ENCODE measurements around the gene PDSS1. TPM values are rescaled to one million over a fixed set of nuclear protein-coding genes. Genes with fewer than 3 reads are reported as not detected.

The PDSS1 gene
- total and polyA plus RNA-seq, 2 of the 13 experiments (the other 11 are each of a cell fraction or from before 2014, with no cell fraction given), result 18.7 to 19.3 TPM

DNA sequence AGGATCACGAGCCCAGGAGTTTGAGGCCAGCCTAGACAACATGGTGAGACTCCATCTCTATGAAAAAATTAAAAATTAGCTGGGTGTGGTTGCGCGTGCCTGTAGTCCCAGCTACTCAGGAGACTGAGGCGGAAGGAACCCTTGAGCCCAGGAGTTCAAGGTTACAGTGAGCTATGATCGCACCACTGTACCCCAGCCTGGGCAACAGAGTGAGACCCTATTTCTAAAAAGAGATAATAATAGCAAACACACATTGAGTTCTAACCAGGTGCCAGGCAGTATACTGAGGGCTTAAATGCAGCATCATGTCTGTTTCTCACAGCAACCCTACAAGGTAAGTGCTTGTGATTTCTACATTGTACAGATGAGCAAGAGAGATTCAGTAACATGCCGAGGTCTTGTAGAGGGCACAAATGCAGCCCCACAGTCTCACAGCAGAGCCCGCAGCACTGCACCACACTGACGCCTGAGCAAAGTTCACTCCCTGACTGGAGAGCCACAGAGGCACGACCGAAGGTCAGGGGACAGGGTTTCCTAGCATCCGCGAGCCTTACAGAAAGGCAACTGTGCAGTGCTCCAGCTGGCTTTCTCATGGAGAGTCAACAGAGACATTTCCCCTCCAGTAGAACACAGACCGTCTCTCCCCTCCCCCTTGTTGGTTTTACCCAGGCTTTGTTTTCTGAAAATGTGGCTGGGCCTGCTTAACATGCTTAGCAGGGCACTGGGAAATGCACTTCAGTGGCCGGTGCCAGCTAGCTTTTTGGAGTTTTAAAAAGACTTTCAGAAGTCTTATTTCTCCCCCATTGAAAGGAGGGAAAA, 36.5 kb downstream of the PDSS1 start (continued):
- TF ChIP-seq, protein P1, sequence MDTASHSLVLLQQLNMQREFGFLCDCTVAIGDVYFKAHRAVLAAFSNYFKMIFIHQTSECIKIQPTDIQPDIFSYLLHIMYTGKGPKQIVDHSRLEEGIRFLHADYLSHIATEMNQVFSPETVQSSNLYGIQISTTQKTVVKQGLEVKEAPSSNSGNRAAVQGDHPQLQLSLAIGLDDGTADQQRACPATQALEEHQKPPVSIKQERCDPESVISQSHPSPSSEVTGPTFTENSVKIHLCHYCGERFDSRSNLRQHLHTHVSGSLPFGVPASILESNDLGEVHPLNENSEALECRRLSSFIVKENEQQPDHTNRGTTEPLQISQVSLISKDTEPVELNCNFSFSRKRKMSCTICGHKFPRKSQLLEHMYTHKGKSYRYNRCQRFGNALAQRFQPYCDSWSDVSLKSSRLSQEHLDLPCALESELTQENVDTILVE (CRISPR knock-in tag; IDR thresholded peaks at IDR 0.05), result peak; percentile 61; the same call in 1 of the 2 replicates
- TF ChIP-seq SMC3 (IDR thresholded peaks at IDR 0.05; ENCODE audit: low read length), result peak; percentile 34
- TF ChIP-seq ZNF282 (IDR thresholded peaks at IDR 0.05; ENCODE audit: partially characterized antibody), result no peak
- TF ChIP-seq ZNF136 (CRISPR knock-in tag; IDR thresholded peaks at IDR 0.05; ENCODE audit: low read depth), result no peak
- no peak for TF ChIP-seq ZNF777 (CRISPR knock-in tag; IDR thresholded peaks at IDR 0.05)
- TF ChIP-seq TARDBP (CRISPR knock-in tag; IDR thresholded peaks at IDR 0.05), result peak; percentile 81; the same call in 1 of the 2 replicates
- no peak for TF ChIP-seq ZNF737 (CRISPR knock-in tag; IDR thresholded peaks at IDR 0.05; ENCODE audit: borderline replicate concordance)
- TF ChIP-seq XRCC5 (optimal IDR thresholded peaks at IDR 0.05; ENCODE audit: low read length), result peak; percentile 86
- peak; percentile 70 for TF ChIP-seq TEAD3 (CRISPR knock-in tag; optimal IDR thresholded peaks at IDR 0.05; ENCODE audit: borderline replicate concordance)
- TF ChIP-seq, protein P2, sequence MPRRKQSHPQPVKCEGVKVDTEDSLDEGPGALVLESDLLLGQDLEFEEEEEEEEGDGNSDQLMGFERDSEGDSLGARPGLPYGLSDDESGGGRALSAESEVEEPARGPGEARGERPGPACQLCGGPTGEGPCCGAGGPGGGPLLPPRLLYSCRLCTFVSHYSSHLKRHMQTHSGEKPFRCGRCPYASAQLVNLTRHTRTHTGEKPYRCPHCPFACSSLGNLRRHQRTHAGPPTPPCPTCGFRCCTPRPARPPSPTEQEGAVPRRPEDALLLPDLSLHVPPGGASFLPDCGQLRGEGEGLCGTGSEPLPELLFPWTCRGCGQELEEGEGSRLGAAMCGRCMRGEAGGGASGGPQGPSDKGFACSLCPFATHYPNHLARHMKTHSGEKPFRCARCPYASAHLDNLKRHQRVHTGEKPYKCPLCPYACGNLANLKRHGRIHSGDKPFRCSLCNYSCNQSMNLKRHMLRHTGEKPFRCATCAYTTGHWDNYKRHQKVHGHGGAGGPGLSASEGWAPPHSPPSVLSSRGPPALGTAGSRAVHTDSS (CRISPR knock-in tag; conservative IDR thresholded peaks at IDR 0.05), result no peak
- peak; percentile 78; the same call in 1 of the 2 replicates for TF ChIP-seq ZNF792 (CRISPR knock-in tag; IDR thresholded peaks at IDR 0.05)
- TF ChIP-seq, protein P3, sequence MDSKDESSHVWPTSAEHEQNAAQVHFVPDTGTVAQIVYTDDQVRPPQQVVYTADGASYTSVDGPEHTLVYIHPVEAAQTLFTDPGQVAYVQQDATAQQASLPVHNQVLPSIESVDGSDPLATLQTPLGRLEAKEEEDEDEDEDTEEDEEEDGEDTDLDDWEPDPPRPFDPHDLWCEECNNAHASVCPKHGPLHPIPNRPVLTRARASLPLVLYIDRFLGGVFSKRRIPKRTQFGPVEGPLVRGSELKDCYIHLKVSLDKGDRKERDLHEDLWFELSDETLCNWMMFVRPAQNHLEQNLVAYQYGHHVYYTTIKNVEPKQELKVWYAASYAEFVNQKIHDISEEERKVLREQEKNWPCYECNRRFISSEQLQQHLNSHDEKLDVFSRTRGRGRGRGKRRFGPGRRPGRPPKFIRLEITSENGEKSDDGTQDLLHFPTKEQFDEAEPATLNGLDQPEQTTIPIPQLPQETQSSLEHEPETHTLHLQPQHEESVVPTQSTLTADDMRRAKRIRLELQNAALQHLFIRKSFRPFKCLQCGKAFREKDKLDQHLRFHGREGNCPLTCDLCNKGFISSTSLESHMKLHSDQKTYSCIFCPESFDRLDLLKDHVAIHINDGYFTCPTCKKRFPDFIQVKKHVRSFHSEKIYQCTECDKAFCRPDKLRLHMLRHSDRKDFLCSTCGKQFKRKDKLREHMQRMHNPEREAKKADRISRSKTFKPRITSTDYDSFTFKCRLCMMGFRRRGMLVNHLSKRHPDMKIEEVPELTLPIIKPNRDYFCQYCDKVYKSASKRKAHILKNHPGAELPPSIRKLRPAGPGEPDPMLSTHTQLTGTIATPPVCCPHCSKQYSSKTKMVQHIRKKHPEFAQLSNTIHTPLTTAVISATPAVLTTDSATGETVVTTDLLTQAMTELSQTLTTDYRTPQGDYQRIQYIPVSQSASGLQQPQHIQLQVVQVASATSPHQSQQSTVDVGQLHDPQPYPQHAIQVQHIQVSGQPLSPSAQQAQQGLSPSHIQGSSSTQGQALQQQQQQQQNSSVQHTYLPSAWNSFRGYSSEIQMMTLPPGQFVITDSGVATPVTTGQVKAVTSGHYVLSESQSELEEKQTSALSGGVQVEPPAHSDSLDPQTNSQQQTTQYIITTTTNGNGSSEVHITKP (CRISPR knock-in tag; IDR thresholded peaks at IDR 0.05; ENCODE audit: low read depth), result peak; percentile 96
- 0 out of 2 replicates have a peak, but pooled peaks have one; percentile 14 for TF ChIP-seq ZNF652 (CRISPR knock-in tag; IDR thresholded peaks at IDR 0.05; ENCODE audit: borderline replicate concordance, low read depth)
- TF ChIP-seq, protein P4, sequence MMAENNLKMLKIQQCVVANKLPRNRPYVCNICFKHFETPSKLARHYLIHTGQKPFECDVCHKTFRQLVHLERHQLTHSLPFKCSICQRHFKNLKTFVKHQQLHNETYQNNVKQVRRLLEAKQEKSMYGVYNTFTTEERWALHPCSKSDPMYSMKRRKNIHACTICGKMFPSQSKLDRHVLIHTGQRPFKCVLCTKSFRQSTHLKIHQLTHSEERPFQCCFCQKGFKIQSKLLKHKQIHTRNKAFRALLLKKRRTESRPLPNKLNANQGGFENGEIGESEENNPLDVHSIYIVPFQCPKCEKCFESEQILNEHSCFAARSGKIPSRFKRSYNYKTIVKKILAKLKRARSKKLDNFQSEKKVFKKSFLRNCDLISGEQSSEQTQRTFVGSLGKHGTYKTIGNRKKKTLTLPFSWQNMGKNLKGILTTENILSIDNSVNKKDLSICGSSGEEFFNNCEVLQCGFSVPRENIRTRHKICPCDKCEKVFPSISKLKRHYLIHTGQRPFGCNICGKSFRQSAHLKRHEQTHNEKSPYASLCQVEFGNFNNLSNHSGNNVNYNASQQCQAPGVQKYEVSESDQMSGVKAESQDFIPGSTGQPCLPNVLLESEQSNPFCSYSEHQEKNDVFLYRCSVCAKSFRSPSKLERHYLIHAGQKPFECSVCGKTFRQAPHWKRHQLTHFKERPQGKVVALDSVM (CRISPR knock-in tag; IDR thresholded peaks at IDR 0.05), result 0 out of 2 replicates have a peak, but pooled peaks have one; percentile 39
- TF ChIP-seq LCORL (IDR thresholded peaks at IDR 0.05), result no peak
- TF ChIP-seq LCORL (CRISPR knock-in tag; IDR thresholded peaks at IDR 0.05), result peak; percentile 88
- TF ChIP-seq, protein P5, sequence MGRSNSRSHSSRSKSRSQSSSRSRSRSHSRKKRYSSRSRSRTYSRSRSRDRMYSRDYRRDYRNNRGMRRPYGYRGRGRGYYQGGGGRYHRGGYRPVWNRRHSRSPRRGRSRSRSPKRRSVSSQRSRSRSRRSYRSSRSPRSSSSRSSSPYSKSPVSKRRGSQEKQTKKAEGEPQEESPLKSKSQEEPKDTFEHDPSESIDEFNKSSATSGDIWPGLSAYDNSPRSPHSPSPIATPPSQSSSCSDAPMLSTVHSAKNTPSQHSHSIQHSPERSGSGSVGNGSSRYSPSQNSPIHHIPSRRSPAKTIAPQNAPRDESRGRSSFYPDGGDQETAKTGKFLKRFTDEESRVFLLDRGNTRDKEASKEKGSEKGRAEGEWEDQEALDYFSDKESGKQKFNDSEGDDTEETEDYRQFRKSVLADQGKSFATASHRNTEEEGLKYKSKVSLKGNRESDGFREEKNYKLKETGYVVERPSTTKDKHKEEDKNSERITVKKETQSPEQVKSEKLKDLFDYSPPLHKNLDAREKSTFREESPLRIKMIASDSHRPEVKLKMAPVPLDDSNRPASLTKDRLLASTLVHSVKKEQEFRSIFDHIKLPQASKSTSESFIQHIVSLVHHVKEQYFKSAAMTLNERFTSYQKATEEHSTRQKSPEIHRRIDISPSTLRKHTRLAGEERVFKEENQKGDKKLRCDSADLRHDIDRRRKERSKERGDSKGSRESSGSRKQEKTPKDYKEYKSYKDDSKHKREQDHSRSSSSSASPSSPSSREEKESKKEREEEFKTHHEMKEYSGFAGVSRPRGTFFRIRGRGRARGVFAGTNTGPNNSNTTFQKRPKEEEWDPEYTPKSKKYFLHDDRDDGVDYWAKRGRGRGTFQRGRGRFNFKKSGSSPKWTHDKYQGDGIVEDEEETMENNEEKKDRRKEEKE (IDR thresholded peaks at IDR 0.05), result no peak
- TF ChIP-seq PHF20 (CRISPR knock-in tag; IDR thresholded peaks at IDR 0.05), result no peak

Measured in HepG2 (cell line).